K562 (cell line): ENCODE measurements around the gene BRD3OS. TPM values are rescaled to one million over a fixed set of nuclear protein-coding genes. Genes with fewer than 3 reads are reported as not detected.

Experiments
- ARID3B ChIP-seq: fragments of 250-450 bp; sonication (Bioruptor Pico); IDR thresholded peaks from 2 replicates; pipeline ENCODE4 v1.4.0; 2020; ENCODE audit warnings: borderline replicate concordance
- HBP1 ChIP-seq: fragments of 450-650 bp; formaldehyde crosslinking; IDR thresholded peaks from 2 replicates; pipeline ENCODE4 v1.4.0; 2022; ENCODE audit warnings: missing genetic modification characterization
- HDAC2 ChIP-seq: fragments of 450-650 bp; IDR thresholded peaks from 2 replicates; pipeline ENCODE4 v1.6.1; 2016; ENCODE audit warnings: mild to moderate bottlenecking
- KAT8 ChIP-seq: fragments of 450-650 bp; IDR thresholded peaks from 2 replicates; pipeline ENCODE4 v1.6.1; 2016; ENCODE audit warnings: low read depth, mild to moderate bottlenecking
- KLF13 ChIP-seq: fragments of 450-650 bp; IDR thresholded peaks from 2 replicates; pipeline ENCODE4 v1.6.1; 2016; ENCODE audit warnings: missing genetic modification characterization, low read depth, mild to moderate bottlenecking, missing compliant biosample characterization, moderate library complexity, borderline replicate concordance
- NCOA1 ChIP-seq: fragments of 450-650 bp; IDR thresholded peaks from 2 replicates; pipeline ENCODE4 v1.6.1; 2016; ENCODE audit warnings: low read depth
- NFE2 ChIP-seq: IDR thresholded peaks from 2 replicates; pipeline ENCODE4 v1.6.1; 2014; ENCODE audit warnings: antibody characterized with exemption, low read depth
- NR4A1 ChIP-seq, 2 experiments: fragments of 250-450 bp in 1 of 2; fragments of 450-650 bp in 1 of 2; sonication (Bioruptor Pico) in 1 of 2; IDR thresholded peaks; 2 replicates each; pipeline versions ENCODE4 v1.4.0 to v1.6.1; 2016 to 2020; ENCODE audit warnings: mild to moderate bottlenecking in 2 of 2, missing compliant biosample characterization in 1 of 2, missing genetic modification characterization in 1 of 2, moderate library complexity in 1 of 2
- OTX1 ChIP-seq: fragments of 450-650 bp; formaldehyde crosslinking; IDR thresholded peaks from 2 replicates; pipeline ENCODE4 v1.4.0; 2022; ENCODE audit warnings: mild to moderate bottlenecking
- PRDM10 ChIP-seq: fragments of 450-650 bp; IDR thresholded peaks from 2 replicates; pipeline ENCODE4 v1.6.1; 2018; ENCODE audit not compliant: partially characterized antibody
- RBM14 ChIP-seq: fragments of 200-400 bp; formaldehyde crosslinking; IDR thresholded peaks from 2 replicates; pipeline ENCODE4 v1.6.1; 2018; ENCODE audit warnings: low read depth, mild to moderate bottlenecking, low read length, moderate library complexity, borderline replicate concordance; ENCODE audit not compliant: insufficient read depth
- RFX1 ChIP-seq: fragments of 450-650 bp; IDR thresholded peaks from 2 replicates; pipeline ENCODE4 v1.6.1; 2016; ENCODE audit warnings: mild to moderate bottlenecking, moderate library complexity
- SOX6 ChIP-seq: fragments of 450-650 bp; IDR thresholded peaks from 2 replicates; pipeline ENCODE4 v1.6.1; 2014; ENCODE audit warnings: mild to moderate bottlenecking
- SP1 ChIP-seq: sonication (generic); formaldehyde crosslinking; IDR thresholded peaks from 2 replicates; pipeline ENCODE4 v1.8.1; 2022; ENCODE audit warnings: mild to moderate bottlenecking, missing genetic modification reagents
- SP2 ChIP-seq: IDR thresholded peaks from 2 replicates; pipeline ENCODE4 v1.6.1; 2011; ENCODE audit warnings: mild to moderate bottlenecking, low read depth, low read length, moderate library complexity; ENCODE audit not compliant: poor library complexity, severe bottlenecking; ENCODE audit errors: extremely low read depth
- STAT5A ChIP-seq: IDR thresholded peaks from 2 replicates; pipeline ENCODE4 v1.6.1; 2012; ENCODE audit warnings: low read length, inconsistent platforms, borderline replicate concordance
- TRIM24 ChIP-seq, 2 experiments: fragments of 450-650 bp; IDR thresholded peaks; 2 replicates each; pipeline ENCODE4 v1.6.1; 2016
- USF1 ChIP-seq: sonication (generic); formaldehyde crosslinking; IDR thresholded peaks from 2 replicates; pipeline ENCODE4 v1.9.0; 2022; ENCODE audit warnings: mild to moderate bottlenecking, missing genetic modification reagents
- ZBTB7A ChIP-seq: IDR thresholded peaks from 2 replicates; pipeline ENCODE4 v1.6.1; 2011; ENCODE audit warnings: low read depth, mild to moderate bottlenecking, low read length, moderate library complexity, borderline replicate concordance; ENCODE audit not compliant: control insufficient read depth
- ZEB2 ChIP-seq: fragments of 450-650 bp; IDR thresholded peaks from 2 replicates; pipeline ENCODE4 v1.6.1; 2016
- ZNF12 ChIP-seq: sonication (generic); formaldehyde crosslinking; IDR thresholded peaks from 2 replicates; pipeline ENCODE4 v1.4.0; 2020; ENCODE audit warnings: mild to moderate bottlenecking, missing genetic modification reagents
- ZNF316 ChIP-seq: fragments of 450-650 bp; IDR thresholded peaks from 2 replicates; pipeline ENCODE4 v1.6.1; 2016
- polyA plus RNA-seq, 8 experiments: library from polyadenylated mRNA; depleted of rRNA in 4 of 8; stranded (reverse) in 5 of 8; unstranded in 3 of 8; fragments of >200 nt; fragmentation: Nextera tagmentation in 2 of 8; fragmentation: Illumina TruSeq in 1 of 8; extraction: Ambion mirVana in 2 of 8; extraction: Trizol in 1 of 8; gene quantifications; 2 replicates each; pipeline versions ENCODE4 v1.2.1 to v1.2.3, GENCODE V29; 2011 to 2014; ENCODE audit warnings: inconsistent platforms in 1 of 8, missing spikeins in 1 of 8
- total RNA-seq, 7 experiments: library from RNA; depleted of rRNA in 6 of 7; stranded (reverse); fragments of >200 nt in 6 of 7; fragmentation: Illumina TruSeq in 2 of 7; extraction: Trizol in 2 of 7; gene quantifications; 2 replicates each; pipeline versions ENCODE4 v1.2.1 to v1.2.3, GENCODE V29; 2011 to 2021; ENCODE audit warnings: low replicate concordance in 1 of 7

Gene BRD3OS
- total and polyA plus RNA-seq, 9 of the 15 experiments (the other 6 are each of a cell fraction or from before 2014, with no cell fraction given): 1.1 to 8.7 (median 5.9) TPM

GRCh38 chr9:134024828-134025605 lies at the start of gene BRD3OS (continued):
- TF ChIP-seq KLF13 (no peak), KAT8 (no peak), HBP1 (CRISPR knock-in tag) (0 out of 2 replicates have a peak, but pooled peaks have one; percentile 57), NCOA1 (0 out of 2 replicates have a peak, but pooled peaks have one; percentile 34), SP2 (no peak), ARID3B (CRISPR knock-in tag) (no peak), ZEB2 (no peak), PRDM10 (no peak), OTX1 (CRISPR knock-in tag) (peak; percentile 67; the same call in 1 of the 2 replicates), HDAC2 (0 out of 2 replicates have a peak, but pooled peaks have one; percentile 55), STAT5A (no peak), ZNF316 (no peak), SP1 (peak; percentile 54; the same call in 1 of the 2 replicates), ZBTB7A (peak; percentile 59; the same call in 1 of the 2 replicates), USF1 (CRISPR knock-in tag) (no peak), ZNF12 (CRISPR knock-in tag) (no peak), TRIM24 (IDR thresholded peaks at IDR 0.05) (no peak), NFE2 (no peak), SOX6 (no peak), RFX1 (peak; percentile 81), NR4A1 (CRISPR knock-in tag; IDR thresholded peaks at IDR 0.05) (no peak), NR4A1 (tag; IDR thresholded peaks at IDR 0.05) (no peak), RBM14 (no peak)
